Measurements from ENCODE around the gene COX10. TPM values are rescaled to one million over a fixed set of nuclear protein-coding genes. Genes with fewer than 3 reads are reported as not detected.

COX10 gene
- total and polyA plus RNA-seq, 9 donors, result 11.4 to 16.1 (median 14.1) TPM

GRCh38 chr17:14206891-14207290 is 137.6 kb downstream of the COX10 start:
- Histone ChIP-seq H3K9me3 (replicated peaks; ENCODE audit: control insufficient read depth, low read depth, low read length) (no peaks in the 10 kb centered on the region), H3K4me3 (ENCODE audit: low read length) (no peak overlapping the region), H3K36me3 (ENCODE audit: control insufficient read depth, insufficient read depth, low read length) (peaks cover 12% of the 10 kb centered on the region), H3K27me3 (ENCODE audit: control insufficient read depth, insufficient read depth, low read length) (no peaks in the 10 kb centered on the region), H3K4me1 (ENCODE audit: control insufficient read depth, insufficient read depth, low read length) (no peaks in the 10 kb centered on the region), H3K27ac (ENCODE audit: low read length) (no peak overlapping the region)
- 95% methylated on average over 27 of the region's 29 CpGs for WGBS (ENCODE audit: insufficient coverage)
- DNase-seq, result no peak

GRCh38 chr17:14207791-14208190 is 138.5 kb downstream of the COX10 start:
- 93% methylated on average over 2 of the region's 5 CpGs for WGBS (ENCODE audit: insufficient coverage)
- Histone ChIP-seq H3K36me3 (ENCODE audit: control insufficient read depth, insufficient read depth, low read length) (peaks cover 12% of the 10 kb centered on the region), H3K27me3 (ENCODE audit: control insufficient read depth, insufficient read depth, low read length) (no peaks in the 10 kb centered on the region), H3K4me3 (ENCODE audit: low read length) (no peak overlapping the region), H3K4me1 (ENCODE audit: control insufficient read depth, insufficient read depth, low read length) (no peaks in the 10 kb centered on the region), H3K9me3 (replicated peaks; ENCODE audit: control insufficient read depth, low read depth, low read length) (no peaks in the 10 kb centered on the region), H3K27ac (ENCODE audit: low read length) (no peak overlapping the region)
- DNase-seq, result no peak

- H3K36me3 ChIP-seq (ENCODE audit: control insufficient read depth, insufficient read depth, low read length), result peaks cover 12% of the 10 kb centered on the region
- no peaks in the 10 kb centered on the region for H3K4me1 ChIP-seq (ENCODE audit: control insufficient read depth, insufficient read depth, low read length)
- no peak overlapping the region for H3K4me3 ChIP-seq (ENCODE audit: low read length)
- WGBS (ENCODE audit: insufficient coverage), result 86% methylated on average over 1 of the region's 3 CpGs
- no peak for DNase-seq
- H3K27me3 ChIP-seq (ENCODE audit: control insufficient read depth, insufficient read depth, low read length), result no peaks in the 10 kb centered on the region
- no peak overlapping the region for H3K27ac ChIP-seq (ENCODE audit: low read length)
- H3K9me3 ChIP-seq (replicated peaks; ENCODE audit: control insufficient read depth, low read depth, low read length), result no peaks in the 10 kb centered on the region
Measured at GRCh38 chr17:14209215-14209614, 139.9 kb downstream of the COX10 start.

- no peak for DNase-seq
- no peaks in the 10 kb centered on the region for H3K9me3 ChIP-seq (replicated peaks; ENCODE audit: control insufficient read depth, low read depth, low read length)
- no peak overlapping the region for H3K27ac ChIP-seq (ENCODE audit: low read length)
- WGBS (ENCODE audit: insufficient coverage), result 89% methylated on average over 4 of the region's 4 CpGs
- H3K4me3 ChIP-seq (ENCODE audit: low read length), result no peak overlapping the region
- no peaks in the 10 kb centered on the region for H3K27me3 ChIP-seq (ENCODE audit: control insufficient read depth, insufficient read depth, low read length)
- H3K36me3 ChIP-seq (ENCODE audit: control insufficient read depth, insufficient read depth, low read length), result peaks cover 12% of the 10 kb centered on the region
- no peaks in the 10 kb centered on the region for H3K4me1 ChIP-seq (ENCODE audit: control insufficient read depth, insufficient read depth, low read length)
Measured at GRCh38 chr17:14211246-14211645, 141.9 kb downstream of the COX10 start.

GRCh38 chr17:14211801-14212200 is 142.5 kb downstream of the COX10 start:
- H3K36me3 ChIP-seq (ENCODE audit: control insufficient read depth, insufficient read depth, low read length), result peaks cover 10% of the 10 kb centered on the region
- no peak overlapping the region for H3K27ac ChIP-seq (ENCODE audit: low read length)
- no peak for DNase-seq
- no peaks in the 10 kb centered on the region for H3K27me3 ChIP-seq (ENCODE audit: control insufficient read depth, insufficient read depth, low read length)
- WGBS (ENCODE audit: insufficient coverage), result 61% methylated on average over 17 of the region's 17 CpGs
- H3K4me3 ChIP-seq (ENCODE audit: low read length), result no peak overlapping the region
- H3K9me3 ChIP-seq (replicated peaks; ENCODE audit: control insufficient read depth, low read depth, low read length), result no peaks in the 10 kb centered on the region
- no peaks in the 10 kb centered on the region for H3K4me1 ChIP-seq (ENCODE audit: control insufficient read depth, insufficient read depth, low read length)

- peaks cover 4% of the 10 kb centered on the region for H3K36me3 ChIP-seq (ENCODE audit: control insufficient read depth, insufficient read depth, low read length)
- H3K4me3 ChIP-seq (ENCODE audit: low read length), result no peak overlapping the region
- H3K27ac ChIP-seq (ENCODE audit: low read length), result no peak overlapping the region
- 100% methylated on average over 5 of the region's 12 CpGs for WGBS (ENCODE audit: insufficient coverage)
- no peak for DNase-seq
- H3K27me3 ChIP-seq (ENCODE audit: control insufficient read depth, insufficient read depth, low read length), result no peaks in the 10 kb centered on the region
- no peaks in the 10 kb centered on the region for H3K4me1 ChIP-seq (ENCODE audit: control insufficient read depth, insufficient read depth, low read length)
- H3K9me3 ChIP-seq (replicated peaks; ENCODE audit: control insufficient read depth, low read depth, low read length), result no peaks in the 10 kb centered on the region
Measured at GRCh38 chr17:14212401-14212800, 143.1 kb downstream of the COX10 start.

GRCh38 chr17:14214271-14214670 is 145.0 kb downstream of the COX10 start:
- Histone ChIP-seq H3K9me3 (replicated peaks; ENCODE audit: control insufficient read depth, low read depth, low read length) (no peaks in the 10 kb centered on the region), H3K4me3 (ENCODE audit: low read length) (no peak overlapping the region), H3K27me3 (ENCODE audit: control insufficient read depth, insufficient read depth, low read length) (no peaks in the 10 kb centered on the region), H3K36me3 (ENCODE audit: control insufficient read depth, insufficient read depth, low read length) (no peaks in the 10 kb centered on the region), H3K27ac (ENCODE audit: low read length) (no peak overlapping the region), H3K4me1 (ENCODE audit: control insufficient read depth, insufficient read depth, low read length) (no peaks in the 10 kb centered on the region)
- WGBS (ENCODE audit: insufficient coverage), result 96% methylated on average over 2 of the region's 2 CpGs
- no peak for DNase-seq

- H3K4me3 ChIP-seq (ENCODE audit: low read length), result no peak overlapping the region
- H3K27me3 ChIP-seq (ENCODE audit: control insufficient read depth, insufficient read depth, low read length), result no peaks in the 10 kb centered on the region
- no peak overlapping the region for H3K27ac ChIP-seq (ENCODE audit: low read length)
- H3K36me3 ChIP-seq (ENCODE audit: control insufficient read depth, insufficient read depth, low read length), result no peaks in the 10 kb centered on the region
- DNase-seq, result no peak
- 89% methylated on average over 4 of the region's 4 CpGs for WGBS (ENCODE audit: insufficient coverage)
- H3K9me3 ChIP-seq (replicated peaks; ENCODE audit: control insufficient read depth, low read depth, low read length), result no peaks in the 10 kb centered on the region
- H3K4me1 ChIP-seq (ENCODE audit: control insufficient read depth, insufficient read depth, low read length), result no peaks in the 10 kb centered on the region
Measured at GRCh38 chr17:14222611-14223010, 153.3 kb downstream of the COX10 start.

GRCh38 chr17:14225254-14225980 is 156.1 kb downstream of the COX10 start:
- H3K36me3 ChIP-seq (ENCODE audit: control insufficient read depth, insufficient read depth, low read length), result no peaks in the 10 kb centered on the region
- no peak overlapping the region for H3K4me3 ChIP-seq (ENCODE audit: low read length)
- H3K27me3 ChIP-seq (ENCODE audit: control insufficient read depth, insufficient read depth, low read length), result no peaks in the 10 kb centered on the region
- H3K27ac ChIP-seq (ENCODE audit: low read length), result no peak overlapping the region
- no peak for DNase-seq
- H3K9me3 ChIP-seq (replicated peaks; ENCODE audit: control insufficient read depth, low read depth, low read length), result no peaks in the 10 kb centered on the region
- WGBS (ENCODE audit: insufficient coverage), result 92% methylated on average over 2 of the region's 10 CpGs
- no peaks in the 10 kb centered on the region for H3K4me1 ChIP-seq (ENCODE audit: control insufficient read depth, insufficient read depth, low read length)

- Histone ChIP-seq H3K36me3 (ENCODE audit: control insufficient read depth, insufficient read depth, low read length) (no peaks in the 10 kb centered on the region), H3K27me3 (ENCODE audit: control insufficient read depth, insufficient read depth, low read length) (no peaks in the 10 kb centered on the region), H3K27ac (ENCODE audit: low read length) (no peak overlapping the region), H3K4me3 (ENCODE audit: low read length) (no peak overlapping the region), H3K9me3 (replicated peaks; ENCODE audit: control insufficient read depth, low read depth, low read length) (no peaks in the 10 kb centered on the region), H3K4me1 (ENCODE audit: control insufficient read depth, insufficient read depth, low read length) (no peaks in the 10 kb centered on the region)
- WGBS (ENCODE audit: insufficient coverage), result 98% methylated on average over 7 of the region's 7 CpGs
- DNase-seq, result no peak
Measured at GRCh38 chr17:14227052-14227451, 157.7 kb downstream of the COX10 start.

- no peak for DNase-seq
- Histone ChIP-seq H3K4me3 (ENCODE audit: low read length) (no peak overlapping the region), H3K36me3 (ENCODE audit: control insufficient read depth, insufficient read depth, low read length) (no peaks in the 10 kb centered on the region), H3K4me1 (ENCODE audit: control insufficient read depth, insufficient read depth, low read length) (no peaks in the 10 kb centered on the region), H3K9me3 (replicated peaks; ENCODE audit: control insufficient read depth, low read depth, low read length) (no peaks in the 10 kb centered on the region), H3K27me3 (ENCODE audit: control insufficient read depth, insufficient read depth, low read length) (no peaks in the 10 kb centered on the region), H3K27ac (ENCODE audit: low read length) (no peak overlapping the region)
- 50% methylated on average over 2 of the region's 4 CpGs for WGBS (ENCODE audit: insufficient coverage)
Measured at GRCh38 chr17:14228903-14229302, 159.6 kb downstream of the COX10 start.

All from muscle of leg (tissue), 11 donors.